GM19455 (cell line): ENCODE results near the gene GRID2.

Source experiments
- ATAC-seq: cut with Tn5 transposase; IDR thresholded peaks from one replicate; pipeline ENCODE4 v1.9.1; 2021; ENCODE audit not compliant: unreplicated experiment

The GRID2 gene

DNA sequence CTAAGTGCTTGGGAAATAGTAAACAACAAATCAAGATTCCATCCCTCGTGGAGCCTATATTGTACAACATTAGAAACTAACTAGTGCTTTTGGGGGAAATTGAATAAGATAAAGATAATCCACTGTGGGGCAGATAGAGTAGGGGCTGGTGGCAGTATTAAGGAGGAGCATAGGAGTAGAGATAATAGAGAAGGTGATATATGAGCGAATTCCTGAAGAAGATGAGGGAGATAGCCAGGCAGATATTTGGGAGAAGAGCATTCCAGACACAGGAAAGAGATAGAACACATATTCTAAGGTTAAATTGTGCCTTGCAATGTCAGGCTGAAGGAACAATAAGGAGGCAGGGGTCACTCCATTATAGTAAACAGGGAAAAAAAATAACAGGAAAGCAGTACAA, 218.2 kb downstream of the GRID2 start:
- no peak for ATAC-seq

- no peak for ATAC-seq
Observed at GRCh38 chr4:92522356-92522755, 218.6 kb downstream of the GRID2 start.

GRCh38 chr4:92524131-92524530, 220.4 kb downstream of the GRID2 start:
- ATAC-seq: no peak

- ATAC-seq: no peak
Observed at GRCh38 chr4:92528541-92528940, 224.8 kb downstream of the GRID2 start.

DNA sequence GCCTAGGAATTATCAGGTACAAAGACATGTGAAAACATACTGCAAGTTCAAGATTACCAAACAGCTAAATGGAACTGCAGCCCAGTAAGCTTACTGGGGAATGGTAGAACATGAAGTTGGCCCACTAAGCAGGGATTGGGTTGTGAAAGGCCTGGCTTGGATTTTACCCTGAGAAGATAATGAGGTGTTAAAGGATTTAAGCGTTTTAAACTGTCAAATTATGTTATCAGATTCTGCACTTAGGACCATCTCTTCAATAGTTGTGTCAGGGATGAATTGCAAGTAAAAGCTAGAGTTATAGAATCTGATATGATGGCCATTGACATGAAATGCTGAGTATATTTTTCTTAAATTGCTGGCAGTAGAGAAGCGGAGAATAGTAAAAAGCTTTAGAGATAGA, 225.7 kb downstream of the GRID2 start:
- no peak for ATAC-seq

DNA sequence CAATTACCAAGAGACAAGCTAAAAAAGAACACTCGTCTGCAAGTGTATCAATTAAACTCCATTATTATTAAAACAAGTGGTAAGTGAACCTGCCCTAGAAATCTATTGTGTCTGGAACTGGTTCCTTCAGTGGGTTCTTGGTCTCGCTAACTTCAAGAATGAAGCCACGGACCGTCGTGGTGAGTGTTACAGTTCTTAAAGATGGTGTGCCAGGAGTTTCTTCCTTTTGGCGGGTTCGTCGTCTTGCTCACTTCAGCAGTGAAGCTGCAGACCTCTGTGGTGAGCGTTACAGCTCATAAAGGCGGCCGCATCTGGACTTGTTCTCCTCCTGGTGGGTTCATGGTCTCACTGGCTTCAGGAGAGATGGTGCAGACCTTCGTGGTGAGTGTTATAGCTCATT, 231.8 kb downstream of the GRID2 start:
- no peak for ATAC-seq

GRCh38 chr4:92551616-92552015, 247.8 kb downstream of the GRID2 start:
- no peak for ATAC-seq

- ATAC-seq: no peak
Observed at GRCh38 chr4:92566269-92566668, 262.5 kb downstream of the GRID2 start.

DNA sequence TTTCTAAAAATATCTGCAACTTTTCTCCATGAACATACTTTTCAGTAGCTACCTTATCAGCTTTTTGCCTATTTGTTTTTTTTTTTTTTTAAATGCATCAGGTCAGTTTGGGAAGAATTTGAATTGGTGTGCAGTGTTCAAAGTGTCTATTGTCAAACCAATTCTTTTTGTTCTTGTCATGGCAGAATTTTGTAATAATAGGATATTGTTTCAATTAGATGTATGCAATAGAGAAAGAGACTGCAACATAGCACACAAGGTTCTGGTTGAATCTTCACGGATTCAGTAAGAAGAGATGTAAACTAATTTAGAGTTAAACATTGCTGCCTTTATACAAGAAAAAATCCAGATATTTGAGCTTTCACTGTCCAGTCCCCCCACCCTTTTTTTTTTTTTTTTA, 277.1 kb downstream of the GRID2 start:
- ATAC-seq: no peak

- no peak for ATAC-seq
Observed at GRCh38 chr4:92599044-92599443, 295.3 kb downstream of the GRID2 start.

- ATAC-seq: no peak
Observed at GRCh38 chr4:92600638-92601037, 296.9 kb downstream of the GRID2 start.

DNA sequence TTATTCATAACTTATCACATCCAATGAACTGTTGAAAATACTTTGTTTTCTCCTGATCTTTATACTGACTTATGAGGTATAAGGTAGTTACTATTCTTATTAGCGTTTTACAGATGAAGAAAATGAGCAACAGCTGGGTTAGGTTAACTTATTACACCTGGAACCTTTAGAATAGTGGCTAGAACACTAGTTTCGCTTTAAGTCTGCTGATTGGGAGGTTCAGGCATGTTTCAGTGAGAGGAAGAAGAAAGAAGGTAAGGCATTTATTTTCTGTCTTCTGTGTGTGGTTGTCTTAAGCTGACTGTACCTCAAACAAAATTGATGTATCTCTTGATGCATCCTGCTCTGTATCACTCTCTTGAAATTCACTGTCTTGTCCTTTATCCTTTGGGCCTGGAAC, 302.5 kb downstream of the GRID2 start:
- no peak for ATAC-seq

- no peak for ATAC-seq
Observed at GRCh38 chr4:92615049-92615448, 311.3 kb downstream of the GRID2 start.

GRCh38 chr4:92618968-92619367, 315.2 kb downstream of the GRID2 start:
- ATAC-seq: no peak

- ATAC-seq: no peak
Observed at GRCh38 chr4:92629302-92629701, 325.5 kb downstream of the GRID2 start.

DNA sequence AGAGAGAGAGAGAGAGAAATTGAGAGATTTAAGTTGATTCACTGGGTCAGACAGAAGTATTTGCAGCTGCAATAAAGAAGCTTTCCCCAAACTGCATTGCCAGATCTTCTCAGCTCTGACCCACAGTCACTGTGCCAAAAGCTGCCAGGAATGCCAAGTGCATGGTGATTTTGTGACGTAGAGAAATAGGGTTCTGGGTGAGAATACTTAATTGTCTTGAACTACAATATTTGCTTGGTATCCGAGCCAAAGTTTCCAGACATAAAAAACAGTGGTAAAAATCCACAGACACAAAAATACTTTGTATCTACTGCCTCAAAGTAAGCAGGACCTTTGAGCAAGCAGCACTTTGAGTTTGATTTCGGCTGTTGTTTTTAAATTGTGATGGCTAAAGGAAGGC, 331.1 kb downstream of the GRID2 start:
- no peak for ATAC-seq

DNA sequence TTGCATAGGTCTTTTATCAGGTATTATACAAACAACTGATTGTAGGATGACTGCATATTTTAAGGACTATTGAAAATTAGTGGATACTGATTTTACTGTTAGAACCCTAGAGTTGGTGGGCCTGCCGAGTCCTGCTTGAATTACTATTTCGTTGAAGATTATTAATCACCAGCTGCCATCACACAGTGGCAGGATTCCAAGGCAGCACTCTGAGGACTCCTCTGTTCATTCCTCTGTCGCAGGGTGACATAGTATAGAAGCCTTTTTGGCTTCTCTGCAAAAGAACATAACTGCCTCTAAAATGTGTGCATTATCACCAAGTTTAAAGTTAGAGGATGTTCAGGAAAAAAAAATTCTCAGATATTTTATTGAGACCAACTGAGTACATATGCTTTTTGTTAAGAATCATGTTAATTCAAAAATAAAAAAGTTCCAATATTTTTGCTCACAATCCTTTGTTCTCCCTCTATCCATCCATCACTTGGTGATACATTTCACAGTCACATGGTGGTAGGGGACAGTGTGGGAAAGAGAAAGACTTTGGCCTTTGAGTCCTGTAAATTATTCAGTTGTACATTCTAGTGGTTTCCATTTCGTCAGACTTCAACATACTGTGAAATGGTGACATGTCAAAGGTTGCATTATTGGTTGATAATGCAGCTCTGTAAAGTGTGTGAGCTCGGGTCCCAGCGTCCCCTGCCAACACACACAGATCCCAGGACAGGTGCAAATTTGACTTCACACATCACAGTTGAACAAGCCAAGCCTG, 332.5 kb downstream of the GRID2 start:
- ATAC-seq: no peak

DNA sequence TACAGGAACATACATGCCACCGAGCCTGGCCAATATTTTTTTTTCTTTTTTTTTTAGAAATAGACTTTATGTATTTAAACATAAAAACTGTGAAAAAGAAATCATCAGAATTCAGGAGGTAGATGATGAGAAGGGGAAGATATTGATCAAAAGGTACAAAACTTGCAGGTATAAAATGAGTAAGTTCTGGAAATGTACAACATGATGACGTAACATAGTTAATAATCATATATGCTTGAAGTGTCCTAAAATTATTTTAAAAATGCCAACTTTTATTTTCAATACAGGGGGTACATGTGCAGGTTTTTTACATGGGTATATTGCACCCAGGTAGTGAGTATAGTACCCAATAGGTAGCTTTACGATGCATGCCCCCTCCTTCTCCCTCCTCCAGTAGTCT, 337.6 kb downstream of the GRID2 start:
- ATAC-seq: no peak

DNA sequence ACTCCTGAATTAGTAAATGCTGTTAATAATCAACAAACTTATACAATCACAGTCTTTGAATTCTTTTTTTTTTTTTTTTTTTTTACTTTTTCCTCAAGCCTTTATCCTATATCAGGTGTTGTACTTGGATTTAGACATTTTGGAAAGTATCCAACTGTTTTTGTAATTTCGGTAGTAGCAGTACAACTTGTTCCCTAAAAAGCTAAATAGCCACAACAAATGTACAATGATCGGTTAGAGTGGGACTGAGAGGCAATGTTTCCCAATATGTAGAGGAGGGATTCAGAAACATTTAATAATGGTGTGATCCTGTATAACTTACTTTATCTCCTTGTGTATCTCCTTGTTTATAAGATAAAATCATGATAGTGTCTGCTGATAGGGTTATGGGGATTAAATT, 343.1 kb downstream of the GRID2 start:
- ATAC-seq: no peak

GRCh38 chr4:92651536-92651935, 347.8 kb downstream of the GRID2 start:
- no peak for ATAC-seq

- no peak for ATAC-seq
Observed at GRCh38 chr4:92654084-92654483, 350.3 kb downstream of the GRID2 start.

- no peak for ATAC-seq
Observed at GRCh38 chr4:92657695-92658094, 353.9 kb downstream of the GRID2 start.

- no peak for ATAC-seq
Observed at GRCh38 chr4:92658318-92658717, 354.6 kb downstream of the GRID2 start.
